OCI-LY1 (cell line): Measurements from ENCODE around the gene FAM204A.

Source experiments
- H2AFZ ChIP-seq: fragments of 200-600 bp; sonication (generic), shearing (Covaris generic); 2 replicates; pipeline ENCODE4 v1.6.0; 2014; ENCODE audit warnings: antibody characterized with exemption, mild to moderate bottlenecking, low read length
- H3F3A ChIP-seq: fragments of 200-600 bp; sonication (generic), shearing (Covaris generic); 2 replicates; pipeline ENCODE4 v1.6.0; 2014; ENCODE audit warnings: mild to moderate bottlenecking, antibody characterized with exemption, low read length, moderate library complexity; ENCODE audit not compliant: insufficient read depth
- H3K27ac ChIP-seq: fragments of 200-600 bp; sonication (generic); 2 replicates; pipeline ENCODE4 v1.5.1; 2014; ENCODE audit warnings: low read length, mixed run types, mild to moderate bottlenecking, low read depth; ENCODE audit not compliant: poor library complexity, severe bottlenecking
- H3K27me3 ChIP-seq: fragments of 200-600 bp; sonication (generic); 2 replicates; pipeline ENCODE4 v1.6.0; 2014; ENCODE audit warnings: antibody characterized with exemption, mild to moderate bottlenecking, low read length, moderate library complexity; ENCODE audit not compliant: insufficient read depth
- H3K36me3 ChIP-seq: fragments of 200-600 bp; sonication (generic); 2 replicates; pipeline ENCODE4 v1.6.1; 2014; ENCODE audit warnings: mild to moderate bottlenecking, antibody characterized with exemption, low read length, moderate library complexity, mixed read lengths; ENCODE audit not compliant: insufficient read depth
- H3K4me1 ChIP-seq: fragments of 200-600 bp; sonication (generic); 2 replicates; pipeline ENCODE4 v1.5.1; 2014; ENCODE audit warnings: mild to moderate bottlenecking, low read length, moderate library complexity; ENCODE audit not compliant: insufficient read depth, severe bottlenecking
- H3K4me2 ChIP-seq: fragments of 200-600 bp; sonication (generic), shearing (Covaris generic); 2 replicates; pipeline ENCODE4 v1.6.1; 2014; ENCODE audit warnings: low read length
- H3K4me3 ChIP-seq: fragments of 200-600 bp; sonication (generic); 2 replicates; pipeline ENCODE4 v1.5.1; 2014; ENCODE audit warnings: low read length, low read depth, mild to moderate bottlenecking, mixed read lengths; ENCODE audit not compliant: poor library complexity, severe bottlenecking
- H3K79me2 ChIP-seq: fragments of 200-600 bp; shearing (Covaris generic); 2 replicates; pipeline ENCODE4 v1.6.1; 2016; ENCODE audit warnings: mixed run types, low read length, mixed read lengths; ENCODE audit not compliant: insufficient read depth
- H3K9ac ChIP-seq: fragments of 200-600 bp; sonication (generic), shearing (Covaris generic); 2 replicates; pipeline ENCODE4 v1.6.1; 2014; ENCODE audit warnings: mild to moderate bottlenecking, low read length, mixed read lengths
- H3K9me2 ChIP-seq: fragments of 200-600 bp; sonication (generic), shearing (Covaris generic); 2 replicates; pipeline ENCODE4 v1.6.1; 2014; ENCODE audit warnings: low read depth, mild to moderate bottlenecking, low read length, mixed read lengths
- H3K9me3 ChIP-seq: fragments of 200-600 bp; shearing (Covaris generic); 2 replicates; pipeline ENCODE4 v1.6.1; 2014; ENCODE audit warnings: low read length, mixed read lengths
- H4K20me1 ChIP-seq: fragments of 200-600 bp; sonication (generic), shearing (Covaris generic); 2 replicates; pipeline ENCODE4 v1.6.0; 2016; ENCODE audit warnings: mild to moderate bottlenecking, low read length; ENCODE audit not compliant: insufficient read depth
- CTCF ChIP-seq: fragments of 200-600 bp; sonication (generic), shearing (Covaris generic); IDR thresholded peaks from 2 replicates; pipeline ENCODE4 v1.5.1; 2017; ENCODE audit warnings: mild to moderate bottlenecking, antibody characterized with exemption, low read length, moderate library complexity, mixed read lengths
- EZH2 ChIP-seq: fragments of 200-600 bp; sonication (generic), shearing (Covaris generic); IDR thresholded peaks from 2 replicates; pipeline ENCODE4 v1.8.0; 2017; ENCODE audit warnings: borderline replicate concordance, mixed run types, mild to moderate bottlenecking, antibody characterized with exemption, low read length, moderate library complexity, mixed read lengths

FAM204A gene

GRCh38 chr10:118374404-118374803 lies 32.3 kb upstream of the FAM204A start:
- Histone ChIP-seq H3K79me2 (no peaks in the 10 kb centered on the region), H2AFZ (no peak overlapping the region), H3K9ac (no peak overlapping the region), H3K4me2 (no peak overlapping the region), H4K20me1 (no peaks in the 10 kb centered on the region), H3K4me1 (no peaks in the 10 kb centered on the region), H3K27me3 (no peaks in the 10 kb centered on the region), H3K9me2 (no peaks in the 10 kb centered on the region), H3K4me3 (no peak overlapping the region), H3K27ac (no peak overlapping the region), H3F3A (no peaks in the 10 kb centered on the region), H3K36me3 (no peaks in the 10 kb centered on the region), H3K9me3 (no peaks in the 10 kb centered on the region)
- no peak for TF ChIP-seq EZH2
- no peak for TF ChIP-seq CTCF

GRCh38 chr10:118373786-118374185 lies 31.7 kb upstream of the FAM204A start:
- H3K36me3 ChIP-seq: no peaks in the 10 kb centered on the region
- H3K9ac ChIP-seq: no peak overlapping the region
- no peak for TF ChIP-seq CTCF
- no peak for TF ChIP-seq EZH2
- no peaks in the 10 kb centered on the region for H3F3A ChIP-seq
- no peaks in the 10 kb centered on the region for H4K20me1 ChIP-seq
- no peaks in the 10 kb centered on the region for H3K27me3 ChIP-seq
- H2AFZ ChIP-seq: no peak overlapping the region
- H3K27ac ChIP-seq: no peak overlapping the region
- no peaks in the 10 kb centered on the region for H3K9me3 ChIP-seq
- no peaks in the 10 kb centered on the region for H3K9me2 ChIP-seq
- H3K4me2 ChIP-seq: no peak overlapping the region
- no peak overlapping the region for H3K4me3 ChIP-seq
- no peaks in the 10 kb centered on the region for H3K79me2 ChIP-seq
- no peaks in the 10 kb centered on the region for H3K4me1 ChIP-seq

- H3K27ac ChIP-seq: no peak overlapping the region
- no peak overlapping the region for H3K4me3 ChIP-seq
- H2AFZ ChIP-seq: no peak overlapping the region
- H3F3A ChIP-seq: no peaks in the 10 kb centered on the region
- no peak overlapping the region for H3K9ac ChIP-seq
- no peaks in the 10 kb centered on the region for H4K20me1 ChIP-seq
- no peaks in the 10 kb centered on the region for H3K9me2 ChIP-seq
- H3K4me2 ChIP-seq: no peak overlapping the region
- H3K4me1 ChIP-seq: no peaks in the 10 kb centered on the region
- TF ChIP-seq CTCF: no peak
- TF ChIP-seq EZH2: no peak
- H3K79me2 ChIP-seq: no peaks in the 10 kb centered on the region
- H3K36me3 ChIP-seq: no peaks in the 10 kb centered on the region
- H3K27me3 ChIP-seq: no peaks in the 10 kb centered on the region
- H3K9me3 ChIP-seq: no peaks in the 10 kb centered on the region
Measured at GRCh38 chr10:118370499-118370898, 28.4 kb upstream of the FAM204A start.
